K562 (cell line): ENCODE results near the gene CABP2. TPM values are rescaled to one million over a fixed set of nuclear protein-coding genes. Genes with fewer than 3 reads are reported as not detected.

Experiments used
- ATF3 ChIP-seq, 2 experiments: fragments of 450-650 bp in 1 of 2; sonication (generic) in 1 of 2; formaldehyde crosslinking in 1 of 2; IDR thresholded peaks in 1 of 2; conservative IDR thresholded peaks in 1 of 2; 2 replicates each; pipeline versions ENCODE4 v1.6.1 to v1.8.1; 2016 to 2023; ENCODE audit warnings: mild to moderate bottlenecking in 2 of 2, moderate library complexity in 2 of 2, inconsistent platforms in 1 of 2, missing genetic modification reagents in 1 of 2
- ATF6 ChIP-seq: sonication (generic); formaldehyde crosslinking; IDR thresholded peaks from 2 replicates; pipeline ENCODE4 v1.4.0; 2020; ENCODE audit warnings: mild to moderate bottlenecking, missing genetic modification reagents
- CC2D1A ChIP-seq: fragments of 450-650 bp; IDR thresholded peaks from 2 replicates; pipeline ENCODE4 v1.6.1; 2017; ENCODE audit warnings: mild to moderate bottlenecking
- CHAMP1 ChIP-seq: fragments of 450-650 bp; IDR thresholded peaks from 2 replicates; pipeline ENCODE4 v1.6.1; 2016; ENCODE audit warnings: mild to moderate bottlenecking
- HMGXB4 ChIP-seq: sonication (generic); formaldehyde crosslinking; IDR thresholded peaks from 2 replicates; pipeline ENCODE4 v1.8.1; 2023; ENCODE audit warnings: mild to moderate bottlenecking, missing genetic modification reagents
- KLF13 ChIP-seq: fragments of 450-650 bp; IDR thresholded peaks from 2 replicates; pipeline ENCODE4 v1.6.1; 2016; ENCODE audit warnings: missing genetic modification characterization, low read depth, mild to moderate bottlenecking, missing compliant biosample characterization, moderate library complexity, borderline replicate concordance
- NELFE ChIP-seq: IDR thresholded peaks from 2 replicates; pipeline ENCODE4 v1.6.1; 2011; ENCODE audit warnings: mild to moderate bottlenecking; ENCODE audit not compliant: insufficient read depth, insufficient read length
- NKRF ChIP-seq: fragments of 450-650 bp; IDR thresholded peaks from 2 replicates; pipeline ENCODE4 v1.6.1; 2016; ENCODE audit warnings: borderline replicate concordance
- NR3C1 ChIP-seq: sonication (generic); formaldehyde crosslinking; IDR thresholded peaks from 2 replicates; pipeline ENCODE4 v1.8.1; 2022; ENCODE audit warnings: missing genetic modification reagents
- POLR3A ChIP-seq: IDR thresholded peaks from 2 replicates; pipeline ENCODE4 v1.6.1; 2011; ENCODE audit warnings: borderline replicate concordance, mild to moderate bottlenecking, moderate library complexity; ENCODE audit not compliant: insufficient read length, insufficient read depth; ENCODE audit errors: extremely low read depth
- PPARD ChIP-seq: fragments of 250-450 bp; sonication (Bioruptor Pico); IDR thresholded peaks from 2 replicates; pipeline ENCODE4 v1.8.0; 2022; ENCODE audit warnings: inconsistent platforms, mild to moderate bottlenecking, moderate library complexity
- SAFB ChIP-seq: fragments of 200-400 bp; formaldehyde crosslinking; IDR thresholded peaks from 2 replicates; pipeline ENCODE4 v1.6.1; 2017; ENCODE audit warnings: low read depth, low read length, borderline replicate concordance
- ZNF316 ChIP-seq: fragments of 450-650 bp; IDR thresholded peaks from 2 replicates; pipeline ENCODE4 v1.6.1; 2016
- ZNF583 ChIP-seq: fragments of 250-450 bp; sonication (Bioruptor Pico); IDR thresholded peaks from 2 replicates; pipeline ENCODE4 v1.4.0; 2020
- ZNF699 ChIP-seq: fragments of 250-450 bp; sonication (Bioruptor Pico); IDR thresholded peaks from 2 replicates; pipeline ENCODE4 v1.8.0; 2021; ENCODE audit warnings: mild to moderate bottlenecking, moderate library complexity; ENCODE audit not compliant: insufficient replicate concordance
- polyA plus RNA-seq, 8 experiments: library from polyadenylated mRNA; depleted of rRNA in 4 of 8; stranded (reverse) in 5 of 8; unstranded in 3 of 8; fragments of >200 nt; fragmentation: Nextera tagmentation in 2 of 8; fragmentation: Illumina TruSeq in 1 of 8; extraction: Ambion mirVana in 2 of 8; extraction: Trizol in 1 of 8; gene quantifications; 2 replicates each; pipeline versions ENCODE4 v1.2.1 to v1.2.3, GENCODE V29; 2011 to 2014; ENCODE audit warnings: inconsistent platforms in 1 of 8, missing spikeins in 1 of 8
- total RNA-seq, 7 experiments: library from RNA; depleted of rRNA in 6 of 7; stranded (reverse); fragments of >200 nt in 6 of 7; fragmentation: Illumina TruSeq in 2 of 7; extraction: Trizol in 2 of 7; gene quantifications; 2 replicates each; pipeline versions ENCODE4 v1.2.1 to v1.2.3, GENCODE V29; 2011 to 2021; ENCODE audit warnings: low replicate concordance in 1 of 7

CABP2 gene
- total and polyA plus RNA-seq, 9 of the 15 experiments (the other 6 are each of a cell fraction or from before 2014, with no cell fraction given): not detected

GRCh38 chr11:67482827-67483798 is 40.1 kb downstream of the CABP2 start, which contains the start of gene AIP (continued):
- TF ChIP-seq ZNF316 (no peak), NR3C1 (CRISPR knock-in tag) (peak; percentile 98), ATF6 (peak; percentile 99), SAFB (no peak), CHAMP1 (no peak), PPARD (CRISPR knock-in tag) (no peak), ZNF583 (CRISPR knock-in tag) (no peak), HMGXB4 (peak; percentile 99), CC2D1A (no peak), ATF3 (IDR thresholded peaks at IDR 0.05) (no peak), ATF3 (CRISPR knock-in tag; conservative IDR thresholded peaks at IDR 0.05) (peak; percentile 95), NKRF (no peak), ZNF699 (no peak), KLF13 (tag) (0 out of 2 replicates have a peak, but pooled peaks have one; percentile 66), POLR3A (no peak), NELFE (no peak)
